IMR-90 (cell line): ENCODE data around the gene LPXN. TPM values are rescaled to one million over a fixed set of nuclear protein-coding genes. Genes with fewer than 3 reads are reported as not detected.

Experiments
- ATAC-seq: fragments of 200-7000 bp; cut with Tn5 transposase; 2 replicates; pipeline ENCODE4 v1.9.1; 2020; ENCODE audit warnings: low read depth, mild to moderate bottlenecking, moderate library complexity
- BruUV-seq: library from RNA; stranded (reverse); fragments of 400-500 nt; replicated peaks from 2 replicates; lab custom pipeline; 2021; lab: Mats Ljungman, UMichigan
- CTCF ChIA-PET: fragments of 300-600 bp; formaldehyde crosslinking; extraction: SDS; loops from one replicate; lab custom pipeline; 2021; ENCODE audit warnings: antibody characterized with exemption; lab: Yijun Ruan, JAX
- POLR2A ChIA-PET: fragments of 300-600 bp; sonication (Branson Sonifier 250); formaldehyde crosslinking; loops from one replicate; lab custom pipeline; 2022; ENCODE audit warnings: antibody characterized with exemption; ENCODE audit not compliant: unreplicated experiment; lab: Charles Lee
- DNase-seq: peaks from one replicate; pipeline ENCODE4 v3.0.0; 2013
- H2AFZ ChIP-seq: replicated peaks from 2 replicates; pipeline ENCODE3; 2013; ENCODE audit warnings: low read length, mild to moderate bottlenecking; ENCODE audit not compliant: poor library complexity
- H2AK5ac ChIP-seq: 2 replicates; pipeline ENCODE4 v1.6.1; 2013; ENCODE audit warnings: low read depth, low read length, inconsistent platforms
- H2AK9ac ChIP-seq: replicated peaks from 2 replicates; pipeline ENCODE3; 2013; ENCODE audit warnings: mild to moderate bottlenecking, low read depth, low read length, moderate library complexity; ENCODE audit not compliant: poor library complexity
- H2BK120ac ChIP-seq: 2 replicates; pipeline ENCODE4 v1.6.1; 2013; ENCODE audit warnings: low read depth, low read length, inconsistent platforms
- H2BK15ac ChIP-seq: 3 replicates; pipeline ENCODE4 v1.6.1; 2013; ENCODE audit warnings: low read depth, low read length, inconsistent platforms
- H2BK20ac ChIP-seq: 2 replicates; pipeline ENCODE4 v1.6.1; 2013; ENCODE audit warnings: low read depth, mild to moderate bottlenecking, inconsistent platforms, low read length, moderate library complexity
- H2BK5ac ChIP-seq: 2 replicates; pipeline ENCODE4 v1.6.1; 2013; ENCODE audit warnings: mild to moderate bottlenecking, low read depth, low read length, inconsistent platforms; ENCODE audit not compliant: poor library complexity, severe bottlenecking
- H3K14ac ChIP-seq: replicated peaks from 2 replicates; pipeline ENCODE4 v1.6.1; 2013; ENCODE audit warnings: low read depth, low read length, inconsistent platforms
- H3K18ac ChIP-seq: 2 replicates; pipeline ENCODE4 v1.6.1; 2013; ENCODE audit warnings: low read depth, low read length, control low read depth
- H3K23ac ChIP-seq: 2 replicates; pipeline ENCODE4 v1.6.1; 2013; ENCODE audit warnings: low read depth, low read length, inconsistent platforms
- H3K27ac ChIP-seq: 2 replicates; pipeline ENCODE4 v1.5.1; 2013; ENCODE audit warnings: mild to moderate bottlenecking, control low read depth, low read length; ENCODE audit not compliant: insufficient read depth
- H3K27me3 ChIP-seq: 2 replicates; pipeline ENCODE4 v1.6.1; 2013; ENCODE audit warnings: low read length; ENCODE audit not compliant: control insufficient read depth, insufficient read depth
- H3K36me3 ChIP-seq: 2 replicates; pipeline ENCODE4 v1.6.1; 2013; ENCODE audit warnings: low read length, mixed read lengths; ENCODE audit not compliant: control insufficient read depth, insufficient read depth
- H3K4ac ChIP-seq: 2 replicates; pipeline ENCODE4 v1.6.1; 2013; ENCODE audit warnings: low read depth, low read length, inconsistent platforms
- H3K4me1 ChIP-seq: 2 replicates; pipeline ENCODE4 v1.6.1; 2013; ENCODE audit warnings: low read length, mixed read lengths; ENCODE audit not compliant: control insufficient read depth, insufficient read depth
- H3K4me2 ChIP-seq: 2 replicates; pipeline ENCODE4 v1.6.1; 2013; ENCODE audit warnings: low read depth, mild to moderate bottlenecking, control low read depth, low read length, moderate library complexity
- H3K4me3 ChIP-seq: 2 replicates; pipeline ENCODE4 v1.5.1; 2013; ENCODE audit warnings: low read depth, mild to moderate bottlenecking, control low read depth, low read length, moderate library complexity; ENCODE audit not compliant: insufficient read depth
- H3K56ac ChIP-seq: 2 replicates; pipeline ENCODE4 v1.6.1; 2013; ENCODE audit warnings: low read length, inconsistent platforms; ENCODE audit not compliant: insufficient read depth; ENCODE audit errors: extremely low read depth
- H3K79me1 ChIP-seq, 2 experiments: 2 replicates each; pipeline ENCODE4 v1.6.1; 2013; ENCODE audit warnings: low read length in 2 of 2, inconsistent platforms in 1 of 2, low read depth in 1 of 2
- H3K9ac ChIP-seq: 2 replicates; pipeline ENCODE4 v1.6.1; 2013; ENCODE audit warnings: low read depth, low read length, control low read depth
- H3K9me1 ChIP-seq: 2 replicates; pipeline ENCODE4 v1.6.1; 2013; ENCODE audit warnings: low read length, inconsistent platforms; ENCODE audit not compliant: insufficient read depth
- H3K9me3 ChIP-seq: 2 replicates; pipeline ENCODE4 v1.6.1; 2013; ENCODE audit warnings: low read length; ENCODE audit not compliant: control insufficient read depth, insufficient read depth
- H4K20me1 ChIP-seq: 2 replicates; pipeline ENCODE4 v1.6.1; 2013; ENCODE audit warnings: low read length, inconsistent platforms; ENCODE audit not compliant: insufficient read depth
- H4K5ac ChIP-seq: 2 replicates; pipeline ENCODE4 v1.6.1; 2013; ENCODE audit warnings: mild to moderate bottlenecking, low read depth, low read length, control low read depth
- H4K8ac ChIP-seq, 2 experiments: 2 replicates each; pipeline ENCODE4 v1.6.1; 2013; ENCODE audit warnings: low read depth in 2 of 2, low read length in 2 of 2, control low read depth in 1 of 2, inconsistent platforms in 1 of 2
- H4K91ac ChIP-seq: 2 replicates; pipeline ENCODE4 v1.6.1; 2013; ENCODE audit warnings: low read depth, low read length, inconsistent platforms; ENCODE audit not compliant: insufficient read depth
- BHLHE40 ChIP-seq: fragments of 150-350 bp; IDR thresholded peaks from 2 replicates; pipeline ENCODE4 v1.6.1; 2016; ENCODE audit warnings: mild to moderate bottlenecking, low read depth, low read length
- CEBPB ChIP-seq: IDR thresholded peaks from 2 replicates; pipeline ENCODE4 v1.6.1; 2012; ENCODE audit warnings: low read depth, low read length, improper control_type of control experiment
- CHD1 ChIP-seq: IDR thresholded peaks from 2 replicates; pipeline ENCODE4 v1.6.1; 2012; ENCODE audit warnings: low read depth, low read length, improper control_type of control experiment
- FOS ChIP-seq: fragments of 150-350 bp; IDR thresholded peaks from 2 replicates; pipeline ENCODE4 v1.6.1; 2016; ENCODE audit warnings: low read depth, low read length
- MAFK ChIP-seq: IDR thresholded peaks from 2 replicates; pipeline ENCODE4 v1.6.1; 2012; ENCODE audit warnings: low read depth, low read length, improper control_type of control experiment
- MXI1 ChIP-seq: IDR thresholded peaks from 2 replicates; pipeline ENCODE4 v1.6.1; 2012; ENCODE audit warnings: low read depth, mild to moderate bottlenecking, low read length, moderate library complexity, borderline replicate concordance
- NFE2L2 ChIP-seq: fragments of 150-350 bp; IDR thresholded peaks from 2 replicates; pipeline ENCODE4 v1.6.1; 2016; ENCODE audit warnings: low read depth, mild to moderate bottlenecking, low read length
- POLR2A ChIP-seq: IDR thresholded peaks from 2 replicates; pipeline ENCODE4 v1.6.1; 2012; ENCODE audit warnings: mild to moderate bottlenecking, low read depth, low read length
- RAD21 ChIP-seq: IDR thresholded peaks from 2 replicates; pipeline ENCODE4 v1.6.1; 2012; ENCODE audit warnings: low read length, improper control_type of control experiment
- RCOR1 ChIP-seq: IDR thresholded peaks from 2 replicates; pipeline ENCODE4 v1.6.1; 2012; ENCODE audit warnings: mild to moderate bottlenecking, low read length, improper control_type of control experiment; ENCODE audit not compliant: insufficient replicate concordance
- RFX5 ChIP-seq: IDR thresholded peaks from 2 replicates; pipeline ENCODE4 v1.8.0; 2012; ENCODE audit warnings: low read depth, mild to moderate bottlenecking, low read length, moderate library complexity
- SMC3 ChIP-seq: fragments of 150-350 bp; IDR thresholded peaks from 2 replicates; pipeline ENCODE4 v1.6.1; 2016; ENCODE audit warnings: low read depth, mild to moderate bottlenecking, antibody characterized with exemption, low read length, moderate library complexity
- WGBS, 2 experiments: methylation state at CpG; one replicate each; pipeline versions ENCODE4 v1.1.5 to v1.1.7; 2013; ENCODE audit warnings: missing lambda C conversion rate in 2 of 2; ENCODE audit not compliant: insufficient read length in 1 of 2; ENCODE audit errors: extremely low coverage in 2 of 2; 5-methylcytosine and 5-hydroxymethylcytosine counted together
- dilution Hi-C: fragments of 300-500 bp; cut with HindIII; formaldehyde crosslinking; loops from one replicate; pipeline ENCODE4 v1.14.3; 2018; ENCODE audit warnings: low sequenced_read_pairs; ENCODE audit not compliant: unreplicated experiment
- in situ Hi-C: fragments of 300-500 bp; cut with MboI; formaldehyde crosslinking; loops from 3 replicates; pipeline ENCODE4 v1.14.3; 2019; ENCODE audit warnings: low sequenced_read_pairs, inconsistent platforms, mixed read lengths
- intact Hi-C: fragments of 100-400 bp; cut with micrococcal nuclease; formaldehyde crosslinking; loops from 2 replicates; pipeline ENCODE4 v1.10.0; 2022
- polyA plus RNA-seq, 3 experiments: library from polyadenylated mRNA; depleted of rRNA; stranded (reverse); fragments of >200 nt; gene quantifications; 2 replicates each; pipeline ENCODE4 v1.2.3, GENCODE V29; 2012; ENCODE audit warnings: low replicate concordance in 1 of 3
- total RNA-seq: library from RNA; depleted of rRNA; stranded (reverse); fragments of >200 nt; gene quantifications from 2 replicates; pipeline ENCODE4 v1.2.3, GENCODE V29; 2012
- TF ChIP-seq, protein P1 (sequence below): fragments of 150-350 bp; IDR thresholded peaks from 2 replicates; pipeline ENCODE4 v1.6.1; 2017; ENCODE audit warnings: mild to moderate bottlenecking, antibody characterized with exemption, low read length, low read depth
- TF ChIP-seq, protein P2 (sequence below): conservative IDR thresholded peaks from 2 replicates; pipeline ENCODE4 v1.5.1; 2012; ENCODE audit warnings: mild to moderate bottlenecking, low read depth, low read length, improper control_type of control experiment
- TF ChIP-seq, protein P3 (sequence below): fragments of 150-350 bp; IDR thresholded peaks from 2 replicates; pipeline ENCODE4 v1.6.1; 2016; ENCODE audit warnings: low read depth, mild to moderate bottlenecking, low read length, moderate library complexity, borderline replicate concordance

The LPXN gene
- total and polyA plus RNA-seq, 2 of the 4 experiments (the other 2 are of a cell fraction): 13.4 to 15.7 TPM

DNA sequence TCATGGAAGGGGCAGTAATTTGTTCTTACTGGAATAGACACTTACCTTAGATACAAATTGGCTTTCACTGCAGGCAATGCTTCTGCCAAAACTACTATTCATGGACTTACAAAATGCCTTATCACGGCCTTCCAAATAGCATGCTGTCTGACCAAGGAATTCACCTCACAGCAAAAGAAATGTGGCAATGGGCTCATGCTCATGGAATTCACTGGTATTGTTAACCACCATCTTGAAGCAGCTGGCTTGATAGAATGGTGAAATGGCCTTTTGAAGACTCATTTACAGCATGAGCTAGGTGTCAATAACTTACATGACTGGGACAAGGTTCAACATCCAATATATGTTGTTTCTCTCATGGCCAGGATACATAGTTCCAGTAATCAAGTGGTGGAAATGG lies 89.7 kb downstream of the LPXN start:
- Histone ChIP-seq H3K27me3 (no peaks in the 10 kb centered on the region), H2AK9ac (no peak overlapping the region), H3K9me1 (no peaks in the 10 kb centered on the region), H2BK120ac (no peak overlapping the region), H4K91ac (no peak overlapping the region), H2BK20ac (no peak overlapping the region), H4K8ac (no peak overlapping the region), H3K56ac (no peak overlapping the region), H2BK5ac (no peak overlapping the region), H3K4ac (no peak overlapping the region), H2BK15ac (no peak overlapping the region), H3K18ac (no peak overlapping the region), H3K36me3 (no peaks in the 10 kb centered on the region), H3K23ac (no peak overlapping the region), H3K4me3 (no peak overlapping the region), H3K9ac (no peak overlapping the region), H2AK5ac (no peak overlapping the region), H3K27ac (no peak overlapping the region), H4K20me1 (no peaks in the 10 kb centered on the region), H3K14ac (no peak overlapping the region), H4K5ac (no peak overlapping the region), H3K79me1 (no peaks in the 10 kb centered on the region), H2AFZ (no peak overlapping the region), H3K9me3 (no peaks in the 10 kb centered on the region; the same call in 1 of the 2 replicates), H3K4me2 (no peak overlapping the region), H3K4me1 (no peaks in the 10 kb centered on the region)
- BruUV-seq: no TSS peak
- CTCF ChIA-PET: no interaction called here
- no peak for DNase-seq
- POLR2A ChIA-PET: no interaction called here
- intact Hi-C loops: no loop called here
- ATAC-seq: no peak
- in situ Hi-C loops: no loop called here
- dilution Hi-C loops: no loop called here
- no peak for TF ChIP-seq SMC3
- TF ChIP-seq FOS: no peak
- TF ChIP-seq RFX5: no peak
- TF ChIP-seq CEBPB: no peak
- TF ChIP-seq RAD21: no peak
- no peak for TF ChIP-seq MXI1
- TF ChIP-seq, protein P1, sequence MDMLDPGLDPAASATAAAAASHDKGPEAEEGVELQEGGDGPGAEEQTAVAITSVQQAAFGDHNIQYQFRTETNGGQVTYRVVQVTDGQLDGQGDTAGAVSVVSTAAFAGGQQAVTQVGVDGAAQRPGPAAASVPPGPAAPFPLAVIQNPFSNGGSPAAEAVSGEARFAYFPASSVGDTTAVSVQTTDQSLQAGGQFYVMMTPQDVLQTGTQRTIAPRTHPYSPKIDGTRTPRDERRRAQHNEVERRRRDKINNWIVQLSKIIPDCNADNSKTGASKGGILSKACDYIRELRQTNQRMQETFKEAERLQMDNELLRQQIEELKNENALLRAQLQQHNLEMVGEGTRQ: no peak
- no peak for TF ChIP-seq BHLHE40
- TF ChIP-seq CHD1: no peak
- no peak for TF ChIP-seq RCOR1
- no peak for TF ChIP-seq MAFK
- TF ChIP-seq NFE2L2: no peak
- TF ChIP-seq, protein P2, sequence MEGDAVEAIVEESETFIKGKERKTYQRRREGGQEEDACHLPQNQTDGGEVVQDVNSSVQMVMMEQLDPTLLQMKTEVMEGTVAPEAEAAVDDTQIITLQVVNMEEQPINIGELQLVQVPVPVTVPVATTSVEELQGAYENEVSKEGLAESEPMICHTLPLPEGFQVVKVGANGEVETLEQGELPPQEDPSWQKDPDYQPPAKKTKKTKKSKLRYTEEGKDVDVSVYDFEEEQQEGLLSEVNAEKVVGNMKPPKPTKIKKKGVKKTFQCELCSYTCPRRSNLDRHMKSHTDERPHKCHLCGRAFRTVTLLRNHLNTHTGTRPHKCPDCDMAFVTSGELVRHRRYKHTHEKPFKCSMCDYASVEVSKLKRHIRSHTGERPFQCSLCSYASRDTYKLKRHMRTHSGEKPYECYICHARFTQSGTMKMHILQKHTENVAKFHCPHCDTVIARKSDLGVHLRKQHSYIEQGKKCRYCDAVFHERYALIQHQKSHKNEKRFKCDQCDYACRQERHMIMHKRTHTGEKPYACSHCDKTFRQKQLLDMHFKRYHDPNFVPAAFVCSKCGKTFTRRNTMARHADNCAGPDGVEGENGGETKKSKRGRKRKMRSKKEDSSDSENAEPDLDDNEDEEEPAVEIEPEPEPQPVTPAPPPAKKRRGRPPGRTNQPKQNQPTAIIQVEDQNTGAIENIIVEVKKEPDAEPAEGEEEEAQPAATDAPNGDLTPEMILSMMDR: no peak
- TF ChIP-seq POLR2A: no peak
- TF ChIP-seq, protein P3, sequence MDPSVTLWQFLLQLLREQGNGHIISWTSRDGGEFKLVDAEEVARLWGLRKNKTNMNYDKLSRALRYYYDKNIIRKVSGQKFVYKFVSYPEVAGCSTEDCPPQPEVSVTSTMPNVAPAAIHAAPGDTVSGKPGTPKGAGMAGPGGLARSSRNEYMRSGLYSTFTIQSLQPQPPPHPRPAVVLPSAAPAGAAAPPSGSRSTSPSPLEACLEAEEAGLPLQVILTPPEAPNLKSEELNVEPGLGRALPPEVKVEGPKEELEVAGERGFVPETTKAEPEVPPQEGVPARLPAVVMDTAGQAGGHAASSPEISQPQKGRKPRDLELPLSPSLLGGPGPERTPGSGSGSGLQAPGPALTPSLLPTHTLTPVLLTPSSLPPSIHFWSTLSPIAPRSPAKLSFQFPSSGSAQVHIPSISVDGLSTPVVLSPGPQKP: no peak
- WGBS, 2 experiments: no CpG with 5 or more reads among the region's 1 CpG
